HepG2 (cell line): ENCODE results near the gene BLMH. TPM values are rescaled to one million over a fixed set of nuclear protein-coding genes. Genes with fewer than 3 reads are reported as not detected.

Source experiments
- ATAC-seq: fragments of 200-7000 bp; cut with Tn5 transposase; 3 replicates; pipeline ENCODE4 v1.9.1; 2020; ENCODE audit warnings: mild to moderate bottlenecking, moderate library complexity
- BruUV-seq: library from RNA; stranded (reverse); fragments of 400-500 nt; replicated peaks from 2 replicates; lab custom pipeline; 2021; lab: Mats Ljungman, UMichigan
- CTCF ChIA-PET: fragments of 300-600 bp; formaldehyde crosslinking; extraction: SDS; loops from one replicate; lab custom pipeline; 2021; ENCODE audit warnings: low total read pairs, inconsistent platforms, low intra/inter-chr PET ratio; lab: Yijun Ruan, JAX
- POLR2A ChIA-PET: fragments of 350-600 bp; sonication (Branson Sonifier 250); formaldehyde crosslinking; loops from one replicate; lab custom pipeline; 2020; ENCODE audit warnings: antibody characterized with exemption, inconsistent platforms; lab: Yijun Ruan, JAX
- DNase-seq: peaks from one replicate; pipeline ENCODE4 v3.0.0-alpha.2; 2015; ENCODE audit warnings: low spot score
- FAIRE-seq: peaks from 3 replicates; lab custom pipeline; 2011; peaks lifted over from hg19 to GRCh38; lab: Jason Lieb, UNC
- H2AFZ ChIP-seq: one replicate; pipeline ENCODE4 v1.6.1; 2011; ENCODE audit warnings: low read length, inconsistent platforms
- H3K27ac ChIP-seq: fragments of 300-600 bp; 3 replicates; pipeline ENCODE4 v1.8.0; 2011; ENCODE audit warnings: mixed run types, mild to moderate bottlenecking, mixed read lengths, low read length, inconsistent platforms; ENCODE audit not compliant: insufficient read depth; ENCODE audit errors: extremely low read length
- H3K27me3 ChIP-seq, 2 experiments: fragments of 200-600 bp in 1 of 2; 2 replicates in 1 of 2; 3 replicates in 1 of 2; pipeline versions ENCODE4 v1.6.0 to v1.8.0; 2011; ENCODE audit warnings: low read length in 2 of 2, mild to moderate bottlenecking in 2 of 2, moderate library complexity in 2 of 2, inconsistent platforms in 1 of 2; ENCODE audit not compliant: insufficient read depth in 2 of 2, control insufficient read depth in 1 of 2
- H3K36me3 ChIP-seq, 2 experiments: fragments of 200-600 bp in 1 of 2; replicated peaks in 1 of 2; 2 replicates in 1 of 2; 3 replicates in 1 of 2; pipeline versions ENCODE4 v1.5.1 to v1.8.0; 2011; ENCODE audit warnings: low read length in 2 of 2, inconsistent platforms in 1 of 2; ENCODE audit not compliant: insufficient read depth in 2 of 2, control insufficient read depth in 1 of 2
- H3K4me1 ChIP-seq: 2 replicates; pipeline ENCODE4 v1.5.1; 2012; ENCODE audit warnings: low read length, inconsistent platforms; ENCODE audit not compliant: insufficient read depth
- H3K4me2 ChIP-seq: 2 replicates; pipeline ENCODE4 v1.6.0; 2011; ENCODE audit warnings: low read depth, low read length, inconsistent platforms
- H3K4me3 ChIP-seq, 3 experiments: fragments of 200-600 bp in 1 of 3; sonication (generic), shearing (Covaris generic) in 1 of 3; replicated peaks in 1 of 3; 2 replicates each; pipeline ENCODE4 v1.5.1; 2011 to 2016; ENCODE audit warnings: low read length in 3 of 3, inconsistent platforms in 2 of 3, low read depth in 2 of 3, mild to moderate bottlenecking in 2 of 3, control low read depth in 1 of 3, mixed read lengths in 1 of 3; ENCODE audit not compliant: insufficient read depth in 1 of 3
- H3K79me2 ChIP-seq: one replicate; pipeline ENCODE4 v1.6.1; 2011; ENCODE audit warnings: low read length, inconsistent platforms; ENCODE audit not compliant: insufficient read depth
- H3K9ac ChIP-seq: 2 replicates; pipeline ENCODE4 v1.6.0; 2011; ENCODE audit warnings: mild to moderate bottlenecking, low read depth, low read length, inconsistent platforms; ENCODE audit not compliant: insufficient read depth
- H3K9me3 ChIP-seq: 2 replicates; pipeline ENCODE4 v1.5.1; 2012; ENCODE audit warnings: mild to moderate bottlenecking, low read length
- H4K20me1 ChIP-seq: 2 replicates; pipeline ENCODE4 v1.6.0; 2011; ENCODE audit warnings: inconsistent platforms, mild to moderate bottlenecking, low read length, moderate library complexity; ENCODE audit not compliant: insufficient read depth
- DPF2 ChIP-seq: sonication (generic); formaldehyde crosslinking; IDR thresholded peaks from 2 replicates; pipeline ENCODE4 v1.4.0; 2020; ENCODE audit warnings: mild to moderate bottlenecking, low read depth, missing genetic modification reagents, borderline replicate concordance
- ESRRA ChIP-seq: sonication (generic); formaldehyde crosslinking; IDR thresholded peaks from 2 replicates; pipeline ENCODE4 v1.5.1; 2020; ENCODE audit warnings: mild to moderate bottlenecking, low read depth, missing genetic modification reagents
- FOSL1 ChIP-seq: sonication (generic); formaldehyde crosslinking; IDR thresholded peaks from 2 replicates; pipeline ENCODE4 v1.9.0; 2021; ENCODE audit warnings: missing genetic modification reagents, borderline replicate concordance
- MAX ChIP-seq: IDR thresholded peaks from 2 replicates; pipeline ENCODE4 v1.6.1; 2012; ENCODE audit warnings: inconsistent platforms
- PHF8 ChIP-seq: sonication (generic); formaldehyde crosslinking; IDR thresholded peaks from 2 replicates; pipeline ENCODE4 v1.5.0; 2020; ENCODE audit warnings: missing genetic modification reagents
- SIN3B ChIP-seq: fragments of 150-350 bp; IDR thresholded peaks from 2 replicates; pipeline ENCODE4 v1.6.1; 2014; ENCODE audit warnings: low read length
- SOX6 ChIP-seq, 2 experiments: fragments of 450-650 bp in 1 of 2; sonication (generic) in 1 of 2; formaldehyde crosslinking in 1 of 2; IDR thresholded peaks; 2 replicates each; pipeline versions ENCODE4 v1.4.0 to v1.6.1; 2017 to 2020; ENCODE audit warnings: antibody characterized with exemption in 1 of 2, mild to moderate bottlenecking in 1 of 2, missing genetic modification reagents in 1 of 2
- ZNF224 ChIP-seq: sonication (generic); formaldehyde crosslinking; IDR thresholded peaks from 2 replicates; pipeline ENCODE4 v1.5.0; 2020; ENCODE audit warnings: mild to moderate bottlenecking, missing genetic modification reagents
- ZNF367 ChIP-seq: sonication (generic); formaldehyde crosslinking; IDR thresholded peaks from 2 replicates; pipeline ENCODE4 v1.4.0; 2020; ENCODE audit warnings: missing genetic modification reagents, borderline replicate concordance
- ZNF609 ChIP-seq: sonication (generic); formaldehyde crosslinking; IDR thresholded peaks from 2 replicates; pipeline ENCODE4 v1.4.0; 2020; ENCODE audit warnings: mild to moderate bottlenecking, missing genetic modification reagents, borderline replicate concordance
- ZNF772 ChIP-seq: sonication (generic); formaldehyde crosslinking; IDR thresholded peaks from 2 replicates; pipeline ENCODE4 v1.5.0; 2020; ENCODE audit warnings: mild to moderate bottlenecking, missing genetic modification reagents
- WGBS: methylation state at CpG from one replicate; pipeline ENCODE4 v1.1.6; 2017; ENCODE audit warnings: low lambda C conversion rate; 5-methylcytosine and 5-hydroxymethylcytosine counted together
- in situ Hi-C: cut with HindIII; loops from 2 replicates; pipeline ENCODE4 v1.10.0; 2017; ENCODE audit warnings: low pct_unique_long_range_greater_than_20kb; ENCODE audit not compliant: extremely low pct_ligation_motif_present
- intact Hi-C: fragments of 100-400 bp; cut with micrococcal nuclease; formaldehyde crosslinking; loops from one replicate; pipeline ENCODE4 v1.10.0; 2022; ENCODE audit not compliant: unreplicated experiment
- polyA plus RNA-seq, 8 experiments: library from polyadenylated mRNA; depleted of rRNA in 3 of 8; stranded (reverse) in 7 of 8; unstranded in 1 of 8; fragments of >200 nt; fragmentation: Illumina TruSeq in 4 of 8; extraction: Trizol in 4 of 8; gene quantifications; 2 replicates each; pipeline versions ENCODE4 v1.2.1 to v1.2.3, GENCODE V29; 2011 to 2016; ENCODE audit warnings: low read depth in 4 of 8, missing spikeins in 1 of 8, mixed read lengths in 1 of 8; ENCODE audit not compliant: insufficient read depth in 1 of 8
- total RNA-seq, 5 experiments: library from RNA; depleted of rRNA; stranded (reverse); fragments of >200 nt; fragmentation: Illumina TruSeq; extraction: Trizol; gene quantifications; 2 replicates each; pipeline ENCODE4 v1.2.3, GENCODE V29; 2016; ENCODE audit warnings: low read depth in 1 of 5
- TF ChIP-seq, protein P1 (sequence below): sonication (generic); formaldehyde crosslinking; conservative IDR thresholded peaks from 2 replicates; pipeline ENCODE4 v1.8.0; 2022; ENCODE audit warnings: mild to moderate bottlenecking, moderate library complexity, missing genetic modification reagents
- TF ChIP-seq, protein P2 (sequence below): sonication (generic); IDR thresholded peaks from 2 replicates; pipeline ENCODE4 v1.6.1; 2016; ENCODE audit warnings: low read depth, borderline replicate concordance

The BLMH gene
- total and polyA plus RNA-seq, 2 of the 13 experiments (the other 11 are each of a cell fraction or from before 2014, with no cell fraction given) = 12.1 to 41.0 TPM

DNA sequence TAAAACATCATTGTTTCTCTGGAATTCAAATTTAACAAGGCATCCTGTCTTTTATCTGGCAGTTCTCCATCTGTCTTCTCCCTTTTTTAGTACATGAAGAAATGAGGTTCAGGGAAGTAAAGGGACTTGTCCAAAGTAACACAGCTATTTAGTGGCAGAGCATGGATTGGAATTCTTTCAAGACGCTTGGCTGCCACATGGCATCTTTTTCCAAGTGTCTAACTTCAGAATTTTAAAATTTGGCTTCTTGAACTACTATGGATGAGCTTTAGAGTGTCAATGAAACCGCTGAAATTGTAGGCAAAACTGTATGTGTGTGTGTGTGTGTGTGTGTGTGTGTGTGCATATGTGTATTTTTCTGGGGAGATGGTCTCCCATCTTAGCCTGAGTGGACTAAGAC is 47.3 kb upstream of the BLMH start (continued):
- TF ChIP-seq DPF2 (CRISPR knock-in tag) = no peak

GRCh38 chr17:30337393-30337999 is 45.8 kb upstream of the BLMH start:
- Histone ChIP-seq H3K9ac (peak overlapping the region; percentile 76), H4K20me1 (no peaks in the 10 kb centered on the region), H3K27ac (peak overlapping the region; percentile 94), H3K36me3 (no peaks in the 10 kb centered on the region), H2AFZ (no peak overlapping the region), H3K4me3 (peak overlapping the region; percentile 44 to 63 (median 53)), H3K27me3 (no peaks in the 10 kb centered on the region), H3K79me2 (no peaks in the 10 kb centered on the region), H3K9me3 (no peaks in the 10 kb centered on the region), H3K4me1 (peaks cover 85% of the 10 kb centered on the region), H3K4me2 (peak overlapping the region; percentile 82)
- BruUV-seq = TSS peak; percentile 98
- in situ Hi-C loops (loop anchor here (5.0 kb wide), 1 partner anchor 45 kb away; the partner anchor contains the start of gene BLMH), intact Hi-C loops (loop anchor here (2.0 to 5.0 kb wide), 2 partner anchors 60 to 233 kb away; no protein-coding TSS in a partner anchor)
- ATAC-seq (peak; percentile 86), FAIRE-seq (peak; percentile 93), DNase-seq (peak; percentile 90)
- ChIA-PET POLR2A (interaction anchor here (0.6 to 4.3 kb wide), 16 partner anchors 8 to 233 kb away, joined by 3 to 22 read pairs (median 6); partner anchors contain the start of genes BLMH and GOSR1), CTCF (interaction anchor here (0.7 to 2.2 kb wide), 3 partner anchors 38 to 233 kb away, joined by 3 to 15 read pairs (median 15); no protein-coding TSS in a partner anchor)
- 0% methylated on average over 1 of the region's 1 CpG for WGBS
- TF ChIP-seq ZNF609 (peak; percentile 60; the same call in 1 of the 2 replicates), ZNF772 (CRISPR knock-in tag) (no peak), ESRRA (0 out of 2 replicates have a peak, but pooled peaks have one; percentile 54), MAX (peak; percentile 40; the same call in 1 of the 2 replicates), SOX6 (IDR thresholded peaks at IDR 0.05) (no peak), SOX6 (CRISPR knock-in tag; IDR thresholded peaks at IDR 0.05) (peak; percentile 51; the same call in 1 of the 2 replicates), PHF8 (CRISPR knock-in tag) (peak; percentile 47), ZNF367 (CRISPR knock-in tag) (no peak), ZNF224 (CRISPR knock-in tag) (0 out of 2 replicates have a peak, but pooled peaks have one; percentile 53), SIN3B (no peak), FOSL1 (CRISPR knock-in tag) (no peak)
- TF ChIP-seq, protein P1, sequence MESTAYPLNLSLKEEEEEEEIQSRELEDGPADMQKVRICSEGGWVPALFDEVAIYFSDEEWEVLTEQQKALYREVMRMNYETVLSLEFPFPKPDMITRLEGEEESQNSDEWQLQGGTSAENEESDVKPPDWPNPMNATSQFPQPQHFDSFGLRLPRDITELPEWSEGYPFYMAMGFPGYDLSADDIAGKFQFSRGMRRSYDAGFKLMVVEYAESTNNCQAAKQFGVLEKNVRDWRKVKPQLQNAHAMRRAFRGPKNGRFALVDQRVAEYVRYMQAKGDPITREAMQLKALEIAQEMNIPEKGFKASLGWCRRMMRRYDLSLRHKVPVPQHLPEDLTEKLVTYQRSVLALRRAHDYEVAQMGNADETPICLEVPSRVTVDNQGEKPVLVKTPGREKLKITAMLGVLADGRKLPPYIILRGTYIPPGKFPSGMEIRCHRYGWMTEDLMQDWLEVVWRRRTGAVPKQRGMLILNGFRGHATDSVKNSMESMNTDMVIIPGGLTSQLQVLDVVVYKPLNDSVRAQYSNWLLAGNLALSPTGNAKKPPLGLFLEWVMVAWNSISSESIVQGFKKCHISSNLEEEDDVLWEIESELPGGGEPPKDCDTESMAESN (CRISPR knock-in tag) = 0 out of 2 replicates have a peak, but pooled peaks have one; percentile 13
- TF ChIP-seq, protein P2, sequence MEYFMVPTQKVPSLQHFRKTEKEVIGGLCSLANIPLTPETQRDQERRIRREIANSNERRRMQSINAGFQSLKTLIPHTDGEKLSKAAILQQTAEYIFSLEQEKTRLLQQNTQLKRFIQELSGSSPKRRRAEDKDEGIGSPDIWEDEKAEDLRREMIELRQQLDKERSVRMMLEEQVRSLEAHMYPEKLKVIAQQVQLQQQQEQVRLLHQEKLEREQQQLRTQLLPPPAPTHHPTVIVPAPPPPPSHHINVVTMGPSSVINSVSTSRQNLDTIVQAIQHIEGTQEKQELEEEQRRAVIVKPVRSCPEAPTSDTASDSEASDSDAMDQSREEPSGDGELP = peak; percentile 62; the same call in 1 of the 2 replicates
